HEK293T (cell line): ENCODE results near the gene RFC2.
"Not testable (repeated sequence)": the region's sequence is repeated elsewhere in the genome, so short reads cannot be mapped to it uniquely, and the experiment has no call there.

Source experiments
- CTCF ChIA-PET: fragments of 350-600 bp; formaldehyde crosslinking; extraction: SDS; loops from one replicate; lab custom pipeline; 2021; ENCODE audit warnings: antibody characterized with exemption, inconsistent platforms; lab: Yijun Ruan, JAX
- POLR2A ChIA-PET: fragments of 350-600 bp; formaldehyde crosslinking; extraction: SDS; loops from one replicate; lab custom pipeline; 2020; ENCODE audit warnings: antibody characterized with exemption, inconsistent platforms; lab: Yijun Ruan, JAX
- DNase-seq: peaks from one replicate; pipeline ENCODE4 v3.0.0; 2012; ENCODE audit warnings: mixed read lengths; ENCODE audit errors: extremely low spot score
- ARNT ChIP-seq: fragments of 450-650 bp; IDR thresholded peaks from 2 replicates; pipeline ENCODE4 v1.6.1; 2017; ENCODE audit warnings: mild to moderate bottlenecking
- BHLHE40 ChIP-seq: fragments of 450-650 bp; IDR thresholded peaks from 2 replicates; pipeline ENCODE4 v1.6.1; 2016; ENCODE audit warnings: mild to moderate bottlenecking, moderate library complexity, borderline replicate concordance
- CTBP1 ChIP-seq: fragments of 450-650 bp; IDR thresholded peaks from 2 replicates; pipeline ENCODE4 v1.6.1; 2016; ENCODE audit warnings: borderline replicate concordance
- ELF4 ChIP-seq: fragments of 450-650 bp; IDR thresholded peaks from 2 replicates; pipeline ENCODE4 v1.6.1; 2017; ENCODE audit warnings: antibody characterized with exemption
- FOXA1 ChIP-seq: fragments of 450-650 bp; IDR thresholded peaks from 2 replicates; pipeline ENCODE4 v1.6.1; 2016; ENCODE audit warnings: mild to moderate bottlenecking
- FOXK2 ChIP-seq: fragments of 450-650 bp; IDR thresholded peaks from 2 replicates; pipeline ENCODE4 v1.6.1; 2016; ENCODE audit warnings: mild to moderate bottlenecking
- FOXM1 ChIP-seq: fragments of 450-650 bp; IDR thresholded peaks from 2 replicates; pipeline ENCODE4 v1.6.1; 2017; ENCODE audit warnings: mild to moderate bottlenecking, borderline replicate concordance
- HDGF ChIP-seq: fragments of 450-650 bp; IDR thresholded peaks from 2 replicates; pipeline ENCODE4 v1.6.1; 2017; ENCODE audit warnings: antibody characterized with exemption, borderline replicate concordance
- L3MBTL2 ChIP-seq: fragments of 450-650 bp; conservative IDR thresholded peaks from 2 replicates; pipeline ENCODE4 v1.6.1; 2016; ENCODE audit warnings: mild to moderate bottlenecking
- LEF1 ChIP-seq: fragments of 450-650 bp; IDR thresholded peaks from 2 replicates; pipeline ENCODE4 v1.6.1; 2017; ENCODE audit warnings: mild to moderate bottlenecking, borderline replicate concordance
- NFRKB ChIP-seq: fragments of 450-650 bp; IDR thresholded peaks from 2 replicates; pipeline ENCODE4 v1.6.1; 2016; ENCODE audit warnings: mild to moderate bottlenecking, moderate library complexity
- PKNOX1 ChIP-seq: fragments of 450-650 bp; IDR thresholded peaks from 2 replicates; pipeline ENCODE4 v1.6.1; 2016
- SP1 ChIP-seq: fragments of 450-650 bp; IDR thresholded peaks from 2 replicates; pipeline ENCODE4 v1.6.1; 2017
- SUZ12 ChIP-seq: fragments of 450-650 bp; IDR thresholded peaks from 2 replicates; pipeline ENCODE4 v1.6.1; 2016; ENCODE audit warnings: mild to moderate bottlenecking
- TARDBP ChIP-seq: fragments of 450-650 bp; IDR thresholded peaks from 2 replicates; pipeline ENCODE4 v1.6.1; 2016
- ZNF384 ChIP-seq: fragments of 450-650 bp; IDR thresholded peaks from 2 replicates; pipeline ENCODE4 v1.6.1; 2016

Gene RFC2

DNA sequence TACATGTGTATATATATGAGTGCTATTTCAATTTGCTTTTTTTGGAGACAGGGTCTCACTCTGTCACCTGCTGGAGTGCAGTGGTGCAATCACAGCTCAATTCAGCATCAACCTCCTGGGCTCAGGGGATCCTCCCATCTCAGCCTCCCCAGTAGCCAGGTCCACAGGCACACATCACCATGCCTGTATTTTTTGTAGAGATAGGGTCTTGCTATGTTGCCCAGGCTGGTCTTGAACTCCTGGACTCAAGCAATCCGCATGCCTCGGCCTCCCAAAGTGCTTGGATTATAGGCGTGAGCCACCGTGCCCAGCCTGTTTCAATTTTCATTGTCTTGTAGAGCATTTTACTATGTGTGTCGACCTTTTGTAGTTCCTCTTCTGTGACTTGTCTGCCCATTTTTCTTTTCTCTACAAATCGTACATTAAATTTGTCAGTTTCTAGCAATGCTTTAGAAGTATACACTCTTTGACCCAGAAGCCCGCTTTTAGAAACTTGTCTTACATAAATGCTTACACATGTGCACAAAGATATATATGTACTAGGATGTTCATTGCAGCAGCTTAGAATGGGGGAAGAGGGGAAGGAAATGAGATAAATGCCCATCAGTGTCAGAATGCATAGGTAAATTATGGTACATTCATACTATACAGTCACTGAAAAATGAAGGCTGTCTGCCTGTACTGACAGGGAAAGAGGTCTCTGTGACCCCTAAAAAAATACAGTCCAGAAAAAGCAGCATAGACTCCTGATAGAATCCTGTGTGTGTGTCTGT lies 12.2 kb upstream of the RFC2 start:
- ChIA-PET POLR2A (no interaction called here), CTCF (no interaction called here)
- no peak for DNase-seq
- TF ChIP-seq CTBP1, result no peak
- TF ChIP-seq HDGF, result no peak
- no peak for TF ChIP-seq L3MBTL2
- TF ChIP-seq FOXK2, result no peak

- DNase-seq, result no peak
- TF ChIP-seq FOXA1, result no peak
- no peak for TF ChIP-seq LEF1
- CTCF ChIA-PET, result interaction anchor here (0.7 to 0.9 kb wide), 2 partner anchors 12 to 137 kb away, joined by 3 to 4 read pairs; no protein-coding TSS in a partner anchor
- POLR2A ChIA-PET, result interaction anchor here (1.3 kb wide), 1 partner anchor 28 kb away, joined by 3 read pairs; no protein-coding TSS in a partner anchor
Observed at GRCh38 chr7:74263399-74264120, 9.4 kb upstream of the RFC2 start.

DNA sequence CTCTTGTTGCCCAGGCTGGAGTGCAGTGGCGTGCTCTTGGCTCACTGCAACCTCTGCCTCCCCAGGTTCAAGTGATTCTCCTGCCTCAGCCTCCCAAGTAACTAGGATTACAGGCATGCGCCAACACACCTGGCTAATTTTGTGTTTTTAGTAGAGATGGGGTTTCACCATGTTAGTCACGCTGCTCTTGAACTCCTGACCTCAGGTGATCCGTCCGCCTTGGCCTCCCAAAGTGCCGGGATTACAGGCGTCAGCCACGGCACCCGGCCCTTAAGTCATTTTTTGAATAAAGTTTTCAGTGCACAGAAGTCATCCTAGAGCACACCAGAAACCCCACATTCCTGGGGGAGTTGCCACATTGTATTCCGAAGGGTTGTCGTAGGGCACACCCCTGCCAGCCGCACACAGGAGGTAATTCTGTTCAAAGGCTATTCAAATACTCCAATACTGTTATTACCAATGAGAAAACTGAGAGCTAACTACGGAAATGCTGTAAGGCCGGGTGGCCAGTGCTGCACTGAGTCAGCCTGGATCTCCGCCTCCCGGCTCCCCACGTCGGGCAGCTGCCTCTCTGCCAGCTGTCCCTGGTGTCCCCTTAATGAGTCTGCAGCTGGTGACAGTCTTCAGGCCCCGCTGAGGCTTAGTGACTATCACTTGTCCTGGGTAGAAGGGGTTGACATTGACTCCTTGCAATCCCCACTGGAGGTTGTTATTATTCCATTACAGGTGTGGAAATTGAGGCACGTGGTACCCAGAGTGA lies 8.6 kb upstream of the RFC2 start:
- ChIA-PET POLR2A (interaction anchor here (1.3 kb wide), 1 partner anchor 29 kb away, joined by 3 read pairs; no protein-coding TSS in a partner anchor), CTCF (no interaction called here)
- TF ChIP-seq FOXM1 (no peak), CTBP1 (no peak), ARNT (no peak), FOXK2 (no peak), BHLHE40 (no peak), HDGF (no peak), NFRKB (no peak), ELF4 (no peak), LEF1 (no peak), ZNF384 (no peak), TARDBP (no peak), PKNOX1 (no peak), SUZ12 (no peak), SP1 (no peak), L3MBTL2 (no peak), FOXA1 (no peak)
- DNase-seq, result no peak

GRCh38 chr7:74258639-74259038 lies 4.4 kb upstream of the RFC2 start:
- ChIA-PET CTCF (no interaction called here), POLR2A (no interaction called here)
- TF ChIP-seq SUZ12, result no peak
- no peak for TF ChIP-seq NFRKB
- no peak for TF ChIP-seq BHLHE40
- no peak for TF ChIP-seq ZNF384
- no peak for TF ChIP-seq FOXK2
- DNase-seq, result no peak

DNA sequence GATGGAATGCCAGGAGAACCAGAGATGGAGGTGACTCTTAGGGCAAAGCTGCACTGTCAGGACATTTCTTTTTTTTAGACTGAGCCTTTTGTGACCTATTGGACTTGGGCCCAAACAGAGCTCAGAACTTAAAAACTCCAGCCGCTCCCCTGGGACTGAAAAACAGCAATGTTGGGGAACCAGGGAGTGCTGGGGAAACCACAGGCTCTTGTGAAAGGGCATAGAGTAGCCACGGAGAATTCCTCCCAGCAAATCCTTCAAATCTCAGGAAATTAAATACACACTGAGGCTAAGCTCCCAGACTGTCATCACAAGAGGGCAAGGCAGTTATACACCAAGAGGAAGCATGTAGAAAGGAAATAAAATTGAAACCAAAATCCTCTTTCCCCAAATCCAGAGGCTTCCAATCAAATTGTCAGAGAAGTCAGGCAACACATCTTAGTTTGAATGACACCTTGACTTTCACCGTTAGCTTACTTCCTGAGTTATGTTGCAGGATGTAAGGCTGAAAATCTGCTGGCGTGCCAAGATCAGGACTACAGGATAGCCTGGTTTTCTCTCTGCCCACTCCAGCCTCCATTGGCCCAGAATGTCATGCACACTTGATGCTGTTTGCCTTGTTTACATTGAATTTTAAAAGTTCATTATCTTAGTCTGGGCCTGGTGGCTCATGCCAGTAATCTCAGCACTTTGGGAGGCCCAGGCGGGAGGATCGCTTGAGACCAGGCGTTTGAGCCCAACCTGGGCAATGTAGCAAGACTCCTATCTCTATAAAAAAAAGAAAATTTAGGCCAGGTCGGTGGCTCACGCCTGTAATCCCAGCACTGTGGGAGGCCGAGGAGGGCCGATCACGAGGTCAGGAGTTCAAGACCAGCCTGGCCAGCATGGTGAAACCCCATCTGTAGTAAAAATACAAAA lies 2.6 kb upstream of the RFC2 start:
- ChIA-PET CTCF (interaction anchor here (0.6 to 2.0 kb wide), 2 partner anchors 19 to 31 kb away, joined by 4 read pairs; no protein-coding TSS in a partner anchor), POLR2A (no interaction called here)
- no peak for DNase-seq
- TF ChIP-seq BHLHE40, result no peak
- no peak for TF ChIP-seq ARNT
- no peak for TF ChIP-seq NFRKB
- no peak; the same call in 1 of the 2 replicates for TF ChIP-seq PKNOX1
- TF ChIP-seq ELF4, result no peak
- no peak for TF ChIP-seq CTBP1
- no peak for TF ChIP-seq FOXK2
- no peak for TF ChIP-seq L3MBTL2
- TF ChIP-seq LEF1, result no peak
- TF ChIP-seq SP1, result no peak
- TF ChIP-seq FOXM1, result no peak
- no peak for TF ChIP-seq FOXA1
- TF ChIP-seq ZNF384, result no peak
- no peak for TF ChIP-seq SUZ12
- no peak for TF ChIP-seq TARDBP
- TF ChIP-seq HDGF, result no peak

DNA sequence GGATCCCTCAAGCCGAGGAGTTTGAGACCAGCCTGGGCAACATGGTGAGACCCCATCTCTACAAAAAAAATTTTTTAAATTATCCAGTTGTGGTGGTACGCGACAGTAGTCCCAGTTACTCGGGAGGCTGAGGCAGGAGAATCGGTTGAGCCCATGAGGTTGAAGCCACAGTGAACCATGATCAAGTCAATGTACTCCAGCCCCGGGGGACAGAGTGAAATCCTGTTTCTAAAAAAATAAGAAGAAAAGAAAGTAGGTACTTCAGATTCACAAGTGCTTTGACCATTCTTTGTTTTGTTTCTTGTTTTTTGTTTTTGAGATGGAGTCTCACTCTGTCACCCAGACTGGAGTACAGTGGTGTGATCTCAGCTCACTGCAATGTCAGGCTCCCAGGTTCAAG lies 1.3 kb upstream of the RFC2 start:
- POLR2A ChIA-PET, DNase-seq: not testable (repeated sequence)
- CTCF ChIA-PET, result interaction anchor here (0.6 kb wide), 1 partner anchor 120 kb away, joined by 3 read pairs; no protein-coding TSS in a partner anchor
